A673 (cell line): ENCODE results near the gene PRTFDC1.

ENCODE experiments used
- EZH2 ChIP-seq: fragments of 200-600 bp; sonication (generic); IDR thresholded peaks from 2 replicates; pipeline ENCODE4 v1.6.1; 2017; ENCODE audit warnings: borderline replicate concordance, low read depth, mild to moderate bottlenecking, mixed read lengths, antibody characterized with exemption, low read length; ENCODE audit not compliant: poor library complexity, severe bottlenecking
- TF ChIP-seq, protein P1 (sequence below): fragments of 300-800, 200-600 bp; sonication (generic); conservative IDR thresholded peaks from 2 replicates; pipeline ENCODE4 v1.5.1; 2017; ENCODE audit warnings: low read depth, mild to moderate bottlenecking, antibody characterized with exemption, low read length, moderate library complexity, mixed read lengths

DNA sequence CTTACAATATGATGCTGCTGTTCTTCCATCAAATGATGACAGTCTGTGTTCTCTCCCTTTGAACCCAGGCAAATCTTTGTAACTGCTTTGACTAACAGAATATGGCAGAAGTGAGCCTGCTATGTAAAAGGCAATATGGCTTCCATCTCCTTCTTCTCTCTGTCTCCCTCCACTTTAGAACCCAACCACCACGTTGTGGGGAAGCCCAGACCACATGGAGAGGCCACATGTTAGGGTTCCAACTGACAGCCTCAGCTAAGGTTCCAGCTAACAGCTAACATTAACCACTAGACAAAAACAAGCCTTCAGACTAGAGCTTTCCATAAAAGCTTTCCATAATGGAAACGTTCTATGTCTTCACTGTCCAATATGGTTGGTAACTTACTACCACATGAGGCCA lies 107.7 kb downstream of the PRTFDC1 start:
- TF ChIP-seq, protein P1, sequence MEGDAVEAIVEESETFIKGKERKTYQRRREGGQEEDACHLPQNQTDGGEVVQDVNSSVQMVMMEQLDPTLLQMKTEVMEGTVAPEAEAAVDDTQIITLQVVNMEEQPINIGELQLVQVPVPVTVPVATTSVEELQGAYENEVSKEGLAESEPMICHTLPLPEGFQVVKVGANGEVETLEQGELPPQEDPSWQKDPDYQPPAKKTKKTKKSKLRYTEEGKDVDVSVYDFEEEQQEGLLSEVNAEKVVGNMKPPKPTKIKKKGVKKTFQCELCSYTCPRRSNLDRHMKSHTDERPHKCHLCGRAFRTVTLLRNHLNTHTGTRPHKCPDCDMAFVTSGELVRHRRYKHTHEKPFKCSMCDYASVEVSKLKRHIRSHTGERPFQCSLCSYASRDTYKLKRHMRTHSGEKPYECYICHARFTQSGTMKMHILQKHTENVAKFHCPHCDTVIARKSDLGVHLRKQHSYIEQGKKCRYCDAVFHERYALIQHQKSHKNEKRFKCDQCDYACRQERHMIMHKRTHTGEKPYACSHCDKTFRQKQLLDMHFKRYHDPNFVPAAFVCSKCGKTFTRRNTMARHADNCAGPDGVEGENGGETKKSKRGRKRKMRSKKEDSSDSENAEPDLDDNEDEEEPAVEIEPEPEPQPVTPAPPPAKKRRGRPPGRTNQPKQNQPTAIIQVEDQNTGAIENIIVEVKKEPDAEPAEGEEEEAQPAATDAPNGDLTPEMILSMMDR, result no peak
- TF ChIP-seq EZH2, result no peak
